Hepatocyte (in vitro differentiated cells): Measurements from ENCODE around the gene C22orf23.

ENCODE experiments used
- CTCF ChIP-seq: fragments of 200-600 bp; sonication (generic); IDR thresholded peaks from 2 replicates; pipeline ENCODE4 v1.5.1; 2016; ENCODE audit warnings: antibody characterized with exemption, mild to moderate bottlenecking; ENCODE audit not compliant: poor library complexity
- EZH2 ChIP-seq: fragments of 200-600 bp; sonication (generic); IDR thresholded peaks from 2 replicates; pipeline ENCODE4 v1.6.1; 2016; ENCODE audit warnings: antibody characterized with exemption, mild to moderate bottlenecking, borderline replicate concordance

GRCh38 chr22:37906364-37907008 is 46.9 kb downstream of the C22orf23 start:
- TF ChIP-seq CTCF (no peak), EZH2 (no peak)
